Kidney glomerular epithelial cell (primary cell): Measurements from ENCODE around the gene TTC16.

Experiments used
- DNase-seq: peaks from one replicate; lab custom pipeline; 2025; lab: John Stamatoyannopoulos, UW

TTC16 gene

GRCh38 chr9:127720865-127721227, 5.0 kb downstream of the TTC16 start:
- DNase-seq: no peak

GRCh38 chr9:127721391-127721821, 5.5 kb downstream of the TTC16 start:
- DNase-seq: no peak

DNA sequence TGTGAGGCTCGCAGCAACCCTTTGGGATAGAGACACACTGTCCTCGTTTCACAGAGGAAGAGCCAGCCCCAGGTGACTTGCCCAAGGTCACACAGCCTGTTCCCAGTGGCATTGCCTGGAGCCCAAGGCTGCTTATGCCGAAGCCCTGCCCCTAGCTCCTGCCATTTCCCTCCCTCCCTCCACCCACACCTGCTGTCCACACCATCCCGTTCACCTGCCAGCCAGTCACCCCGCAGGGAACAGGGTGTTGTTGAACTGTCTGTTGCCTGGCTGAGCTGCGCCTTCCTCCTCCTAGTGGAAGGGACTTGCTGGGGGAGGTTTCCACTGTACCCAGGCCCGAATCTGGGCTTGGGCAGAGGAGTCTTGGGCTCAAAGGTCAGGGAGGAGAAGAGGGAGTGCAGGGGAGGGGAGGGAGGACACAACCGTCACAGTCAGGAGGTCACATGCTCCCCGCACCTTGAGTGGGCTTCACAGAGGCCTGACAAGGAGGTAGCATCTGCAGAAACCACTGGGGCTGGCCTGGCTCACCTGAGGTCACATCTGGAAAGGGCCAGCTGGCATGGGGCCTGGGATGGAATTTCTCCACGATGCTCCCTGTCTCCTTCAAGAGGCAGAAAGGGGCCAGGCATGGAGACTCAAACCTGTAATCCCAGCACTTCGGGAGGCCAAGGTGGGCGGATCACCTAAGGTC, 6.3 kb downstream of the TTC16 start:
- DNase-seq: no peak

DNA sequence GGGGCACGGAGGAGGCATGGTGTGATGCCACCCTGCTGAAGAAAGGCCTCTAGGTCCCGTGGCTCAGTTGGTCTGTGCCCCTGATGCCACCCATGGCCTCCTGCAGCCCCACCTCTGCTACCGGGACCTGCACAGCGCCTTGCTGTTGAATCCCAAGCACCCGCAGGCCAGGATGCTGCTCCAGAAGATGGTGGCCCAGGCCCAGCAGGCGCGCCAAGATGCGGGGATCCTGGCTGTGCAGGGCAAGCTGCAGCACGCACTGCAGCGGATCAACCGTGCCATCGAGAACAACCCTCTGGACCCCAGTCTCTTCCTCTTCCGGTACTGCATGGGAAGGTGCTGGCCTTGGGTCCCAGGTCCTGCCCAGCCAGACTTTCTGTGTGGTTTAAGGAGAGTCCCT, 7.1 kb downstream of the TTC16 start:
- DNase-seq: no peak

GRCh38 chr9:127723444-127723843, 7.6 kb downstream of the TTC16 start:
- no peak for DNase-seq

DNA sequence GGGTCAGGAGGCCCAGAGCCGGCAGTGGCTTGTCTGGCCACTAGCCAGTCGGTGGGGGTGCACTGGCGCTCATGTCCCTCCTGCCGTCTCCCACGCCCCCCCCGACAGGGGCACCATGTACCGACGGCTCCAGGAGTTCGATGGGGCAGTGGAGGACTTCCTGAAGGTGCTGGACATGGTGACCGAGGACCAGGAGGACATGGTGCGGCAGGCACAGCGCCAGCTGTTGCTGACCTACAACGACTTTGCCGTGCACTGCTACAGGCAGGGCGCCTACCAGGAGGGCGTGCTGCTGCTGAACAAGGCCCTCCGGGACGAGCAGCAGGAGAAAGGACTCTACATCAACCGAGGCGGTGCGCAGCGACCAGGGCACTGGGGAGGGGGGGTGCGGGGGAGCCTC, 8.1 kb downstream of the TTC16 start:
- no peak for DNase-seq

DNA sequence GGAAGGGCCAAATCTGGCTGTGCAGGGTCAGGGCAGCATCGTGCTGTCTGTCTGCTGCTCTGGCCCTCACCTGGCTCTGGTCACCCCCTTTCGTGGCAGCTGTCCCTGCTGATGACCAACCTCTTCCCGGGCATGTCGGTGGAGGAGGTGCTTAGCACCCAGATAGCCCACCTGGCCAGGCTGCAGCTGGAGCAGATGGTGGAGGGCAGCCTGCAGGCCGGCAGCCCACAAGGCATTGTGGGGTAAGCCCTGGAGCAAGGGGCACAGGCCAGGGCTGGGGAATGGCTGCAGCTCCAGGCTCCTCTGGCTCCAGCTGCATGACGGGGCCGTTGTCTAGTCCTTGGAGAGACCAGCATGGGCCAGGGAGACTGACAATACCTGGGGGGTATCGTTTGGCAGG, 11.0 kb downstream of the TTC16 start:
- DNase-seq: no peak

GRCh38 chr9:127728808-127729207, 12.9 kb downstream of the TTC16 start:
- no peak for DNase-seq

GRCh38 chr9:127729522-127730256, 13.8 kb downstream of the TTC16 start:
- DNase-seq: no peak

GRCh38 chr9:127730262-127730661, 14.4 kb downstream of the TTC16 start:
- DNase-seq: no peak

DNA sequence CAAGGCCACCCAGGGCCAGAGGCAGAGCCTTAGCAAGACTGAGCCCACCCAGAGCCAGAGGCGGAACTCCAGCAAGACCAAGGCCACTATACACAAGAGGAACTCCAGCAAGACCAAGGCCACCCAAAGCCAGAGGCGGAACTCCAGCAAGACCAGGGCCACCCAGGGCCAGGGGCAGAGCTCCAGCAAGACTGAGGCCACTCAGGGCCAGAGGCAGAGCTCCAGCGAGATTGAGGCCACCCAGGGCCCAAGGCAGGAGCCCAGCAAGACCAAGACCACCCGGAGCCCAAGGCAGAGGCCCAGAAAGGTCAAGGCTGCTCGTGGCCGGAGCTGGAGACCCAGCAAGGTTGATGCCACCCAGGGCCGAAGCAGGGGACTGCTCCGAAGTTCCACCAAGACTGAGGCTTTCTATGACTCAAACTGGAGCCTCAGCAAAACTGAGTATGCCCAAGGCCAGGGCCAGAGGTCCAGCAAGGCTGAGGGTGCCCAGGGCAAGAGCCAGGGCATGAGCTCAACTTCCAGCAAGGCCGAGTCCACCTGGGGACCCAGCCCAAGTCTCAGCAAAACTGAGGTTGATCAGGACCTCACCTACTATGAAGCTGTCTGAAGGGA, 15.0 kb downstream of the TTC16 start:
- DNase-seq: no peak

DNA sequence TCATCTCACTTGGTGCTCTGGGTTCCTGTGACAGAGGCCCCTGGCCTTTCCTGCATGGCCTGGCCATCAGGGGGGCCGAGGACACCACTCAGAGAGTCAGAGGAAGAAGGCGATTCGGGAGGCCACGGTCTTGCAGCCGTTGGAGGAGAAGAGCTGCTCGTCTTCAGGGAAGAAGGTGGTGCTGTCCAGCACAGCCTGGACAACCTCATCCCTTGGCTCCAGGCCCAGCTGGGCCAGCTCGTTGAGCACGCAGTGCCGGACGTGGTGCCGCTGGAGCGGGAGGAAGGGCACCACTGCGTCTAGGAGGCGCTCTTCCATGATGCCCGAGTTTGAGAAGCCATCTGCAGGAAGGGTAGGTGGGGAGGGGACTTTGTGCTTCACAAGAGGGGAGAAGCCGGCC, 16.1 kb downstream of the TTC16 start:
- no peak for DNase-seq

DNA sequence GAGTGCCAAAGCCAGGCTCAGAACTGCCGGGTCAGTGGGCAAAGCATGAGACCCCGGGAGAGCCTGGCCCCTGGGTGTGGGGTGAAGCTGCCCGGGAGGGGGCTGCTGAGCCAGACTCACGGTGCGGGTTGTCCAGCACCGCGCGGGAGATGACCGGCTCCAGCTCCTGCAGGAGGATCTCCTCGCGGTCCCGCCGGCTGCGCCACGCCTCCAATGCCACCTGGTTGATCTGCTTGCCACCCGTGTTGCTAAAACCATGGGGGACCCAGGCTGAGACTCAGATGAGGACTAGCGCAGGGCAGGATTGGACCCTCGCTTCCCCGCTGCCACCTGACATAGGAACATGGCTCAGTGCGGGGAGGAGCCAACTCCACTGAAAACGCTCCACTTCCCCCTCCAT, 16.6 kb downstream of the TTC16 start:
- DNase-seq: no peak

DNA sequence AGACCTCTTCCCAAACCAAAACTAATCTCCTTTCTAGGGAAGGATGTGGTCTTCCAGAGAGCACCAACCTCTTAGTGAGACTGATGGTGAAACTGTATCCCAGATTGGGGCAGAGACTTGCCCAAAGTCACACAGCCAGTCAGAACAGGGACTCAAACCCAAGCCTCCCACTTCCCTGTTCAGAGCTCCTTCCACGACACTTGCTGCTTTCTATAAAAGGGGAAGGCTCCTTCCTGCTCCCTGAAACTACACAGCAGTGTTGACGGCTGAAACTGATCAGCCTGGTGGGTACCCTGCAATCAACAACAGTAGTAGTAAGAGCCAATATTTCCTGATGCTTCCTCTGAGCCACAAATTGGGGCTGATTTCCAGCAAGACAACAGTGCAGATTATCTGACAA, 17.7 kb downstream of the TTC16 start:
- DNase-seq: no peak

GRCh38 chr9:127734247-127734746, 18.4 kb downstream of the TTC16 start:
- no peak for DNase-seq

GRCh38 chr9:127734747-127735529, 19.1 kb downstream of the TTC16 start, which contains the start of gene TOR2A:
Gene TOR2A (minus strand): TSS chr9:127735294. CDS start chr9:127735270, 24 bp downstream.
- peak; percentile 92 for DNase-seq

GRCh38 chr9:127735530-127736185, 19.8 kb downstream of the TTC16 start:
- no peak for DNase-seq

- DNase-seq: no peak
Observed at GRCh38 chr9:127738666-127739065, 22.8 kb downstream of the TTC16 start.

DNA sequence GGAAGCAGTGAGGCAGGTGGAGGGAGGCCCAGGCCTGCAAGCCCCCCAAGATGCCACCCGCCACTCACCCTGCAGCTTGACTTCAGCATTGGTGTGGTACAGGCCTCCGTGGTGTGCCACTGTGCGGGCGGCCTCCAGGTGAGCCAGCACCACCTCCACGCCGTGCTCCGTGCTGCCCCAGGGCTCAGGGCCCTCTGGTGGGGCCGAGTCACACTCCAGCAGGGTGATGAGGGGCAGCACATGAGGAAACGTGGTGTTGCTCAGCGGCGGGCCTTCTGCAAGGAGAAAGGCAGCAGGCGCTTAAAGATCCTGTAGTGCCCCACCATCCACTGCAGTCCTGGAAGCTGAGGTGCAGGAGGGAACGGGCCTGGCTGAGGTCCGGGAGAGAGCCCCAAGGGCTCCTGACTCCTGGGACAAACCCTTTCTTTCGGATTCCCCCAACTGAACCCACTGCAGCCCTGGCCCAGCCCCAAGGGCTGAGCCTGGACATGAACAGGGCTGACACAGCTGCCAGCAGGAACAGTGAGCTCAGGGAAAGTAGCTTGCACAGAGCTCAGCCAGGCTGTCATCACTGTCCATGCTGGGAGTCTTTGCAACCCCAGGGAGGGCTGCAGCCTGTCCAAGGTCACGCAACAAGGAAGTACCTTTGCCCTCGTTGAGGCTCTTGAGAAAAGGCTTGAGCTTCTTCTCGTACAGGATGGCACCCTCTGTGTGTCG, 23.9 kb downstream of the TTC16 start:
- no peak for DNase-seq

GRCh38 chr9:127741831-127742434, 26.1 kb downstream of the TTC16 start:
- DNase-seq: no peak
